Trophoblast cell (in vitro differentiated cells and primary cell): ENCODE measurements around the gene ATL2.

Experiments used
- DNase-seq, 2 donors: peaks; one replicate each; pipeline ENCODE4 v3.0.0-alpha.2; 2016
- H2AFZ ChIP-seq: 2 replicates; pipeline ENCODE4 v1.6.1; 2013; ENCODE audit warnings: low read length, moderate library complexity, mild to moderate bottlenecking; ENCODE audit not compliant: insufficient read depth, poor library complexity
- H2AK5ac ChIP-seq: 2 replicates; pipeline ENCODE4 v1.6.1; 2013; ENCODE audit warnings: mild to moderate bottlenecking, low read length
- H2BK120ac ChIP-seq: 2 replicates; pipeline ENCODE4 v1.6.1; 2013; ENCODE audit warnings: low read length, mild to moderate bottlenecking, moderate library complexity; ENCODE audit not compliant: insufficient read depth, poor library complexity
- H2BK12ac ChIP-seq: 2 replicates; pipeline ENCODE4 v1.6.1; 2013; ENCODE audit warnings: mild to moderate bottlenecking, low read length, moderate library complexity
- H2BK5ac ChIP-seq: 2 replicates; pipeline ENCODE4 v1.6.1; 2013; ENCODE audit warnings: low read length, low read depth, moderate library complexity, mild to moderate bottlenecking; ENCODE audit not compliant: poor library complexity
- H3K14ac ChIP-seq: 2 replicates; pipeline ENCODE4 v1.6.1; 2013; ENCODE audit warnings: mild to moderate bottlenecking, low read length
- H3K18ac ChIP-seq: 2 replicates; pipeline ENCODE4 v1.6.1; 2013; ENCODE audit warnings: mild to moderate bottlenecking, low read length
- H3K23ac ChIP-seq: 2 replicates; pipeline ENCODE4 v1.6.1; 2013; ENCODE audit warnings: low read length
- H3K27ac ChIP-seq: 2 replicates; pipeline ENCODE4 v1.5.1; 2013; ENCODE audit warnings: low read depth, mild to moderate bottlenecking, inconsistent platforms, low read length, moderate library complexity
- H3K27me3 ChIP-seq: 2 replicates; pipeline ENCODE4 v1.6.1; 2013; ENCODE audit warnings: inconsistent platforms, mild to moderate bottlenecking, low read length, moderate library complexity; ENCODE audit not compliant: insufficient read depth
- H3K36me3 ChIP-seq, 2 experiments: 1 replicate in 1 of 2; 2 replicates in 1 of 2; pipeline ENCODE4 v1.6.1; 2013; ENCODE audit warnings: low read length in 2 of 2, mild to moderate bottlenecking in 2 of 2, moderate library complexity in 1 of 2; ENCODE audit not compliant: insufficient read depth in 2 of 2, control insufficient read depth in 1 of 2
- H3K4ac ChIP-seq: 2 replicates; pipeline ENCODE4 v1.6.1; 2013; ENCODE audit warnings: low read depth, mild to moderate bottlenecking, low read length, moderate library complexity
- H3K4me1 ChIP-seq, 2 experiments: 1 replicate in 1 of 2; 2 replicates in 1 of 2; pipeline ENCODE4 v1.6.1; 2013; ENCODE audit warnings: low read length in 2 of 2, mild to moderate bottlenecking in 2 of 2, moderate library complexity in 1 of 2; ENCODE audit not compliant: insufficient read depth in 2 of 2, control insufficient read depth in 1 of 2
- H3K4me2 ChIP-seq: 2 replicates; pipeline ENCODE4 v1.6.1; 2013; ENCODE audit warnings: inconsistent platforms, mild to moderate bottlenecking, low read length, moderate library complexity
- H3K4me3 ChIP-seq: 2 replicates; pipeline ENCODE4 v1.5.1; 2013; ENCODE audit warnings: mild to moderate bottlenecking, low read depth, low read length, inconsistent platforms
- H3K79me1 ChIP-seq: one replicate; pipeline ENCODE4 v1.6.1; 2013; ENCODE audit warnings: low read length
- H3K79me2 ChIP-seq: 2 replicates; pipeline ENCODE4 v1.6.1; 2013; ENCODE audit warnings: low read length, mild to moderate bottlenecking; ENCODE audit not compliant: control insufficient read depth, insufficient read depth, poor library complexity
- H3K9ac ChIP-seq: 2 replicates; pipeline ENCODE4 v1.6.1; 2013; ENCODE audit warnings: mild to moderate bottlenecking, low read length
- H3K9me3 ChIP-seq: 2 replicates; pipeline ENCODE4 v1.6.1; 2013; ENCODE audit warnings: low read depth, mild to moderate bottlenecking, control low read depth, inconsistent platforms, low read length; ENCODE audit not compliant: insufficient read depth
- H4K12ac ChIP-seq: 2 replicates; pipeline ENCODE4 v1.6.1; 2013; ENCODE audit warnings: low read depth, mild to moderate bottlenecking, low read length, moderate library complexity
- H4K8ac ChIP-seq: 2 replicates; pipeline ENCODE4 v1.6.1; 2013; ENCODE audit warnings: low read depth, mild to moderate bottlenecking, low read length, moderate library complexity
- H4K91ac ChIP-seq: one replicate; pipeline ENCODE4 v1.6.1; 2013; ENCODE audit warnings: low read depth, mild to moderate bottlenecking, low read length, moderate library complexity
- WGBS: extraction: QIAGEN DNeasy Blood & Tissue Kit; methylation state at CpG from one replicate; pipeline ENCODE4 v1.1.7; 2013; ENCODE audit warnings: missing lambda C conversion rate; ENCODE audit not compliant: insufficient read length, insufficient coverage; ENCODE audit errors: extremely low coverage; 5-methylcytosine and 5-hydroxymethylcytosine counted together

ATL2 gene

GRCh38 chr2:38263293-38263692, 113.8 kb downstream of the ATL2 start:
- no peak overlapping the region for H2BK5ac ChIP-seq
- no peak overlapping the region for H4K91ac ChIP-seq
- no peak overlapping the region for H3K4ac ChIP-seq
- H3K79me1 ChIP-seq = no peaks in the 10 kb centered on the region
- no CpG with 5 or more reads among the region's 6 CpGs for WGBS
- H3K9me3 ChIP-seq = peaks cover 3% of the 10 kb centered on the region
- no peak for DNase-seq
- no peaks in the 10 kb centered on the region for H3K4me1 ChIP-seq
- H3K79me2 ChIP-seq = no peaks in the 10 kb centered on the region
- H2BK12ac ChIP-seq = no peak overlapping the region
- no peak overlapping the region for H3K4me3 ChIP-seq
- H3K27ac ChIP-seq = no peak overlapping the region
- no peak overlapping the region for H3K9ac ChIP-seq
- H3K4me2 ChIP-seq = no peak overlapping the region
- no peak overlapping the region for H4K12ac ChIP-seq
- H3K14ac ChIP-seq = no peak overlapping the region
- H3K36me3 ChIP-seq = no peaks in the 10 kb centered on the region
- no peak overlapping the region for H2AFZ ChIP-seq
- no peak overlapping the region for H4K8ac ChIP-seq
- no peak overlapping the region for H3K18ac ChIP-seq
- no peak overlapping the region for H2AK5ac ChIP-seq
- no peak overlapping the region for H3K23ac ChIP-seq
- H2BK120ac ChIP-seq = no peak overlapping the region
- H3K27me3 ChIP-seq = no peaks in the 10 kb centered on the region

- Histone ChIP-seq H3K36me3 (no peaks in the 10 kb centered on the region), H2BK12ac (no peak overlapping the region), H4K12ac (no peak overlapping the region), H2BK120ac (no peak overlapping the region), H3K4me3 (no peak overlapping the region), H4K8ac (no peak overlapping the region), H2AK5ac (no peak overlapping the region), H3K79me2 (no peaks in the 10 kb centered on the region), H3K27ac (no peak overlapping the region), H3K4me1 (no peaks in the 10 kb centered on the region), H3K18ac (no peak overlapping the region), H3K79me1 (no peaks in the 10 kb centered on the region), H2BK5ac (no peak overlapping the region), H3K9ac (no peak overlapping the region), H3K27me3 (no peaks in the 10 kb centered on the region), H3K4ac (no peak overlapping the region), H3K4me2 (no peak overlapping the region), H2AFZ (no peak overlapping the region), H3K23ac (no peak overlapping the region), H4K91ac (no peak overlapping the region), H3K14ac (no peak overlapping the region), H3K9me3 (peaks cover 1% of the 10 kb centered on the region)
- DNase-seq = no peak
- no CpG with 5 or more reads among the region's 14 CpGs for WGBS
Observed at GRCh38 chr2:38262069-38262871, 114.8 kb downstream of the ATL2 start.

- H4K12ac ChIP-seq = peak overlapping the region; percentile 19
- no peak for DNase-seq
- H4K8ac ChIP-seq = no peak overlapping the region
- no peak overlapping the region for H3K4me2 ChIP-seq
- H3K79me2 ChIP-seq = no peaks in the 10 kb centered on the region
- no peaks in the 10 kb centered on the region for H3K9me3 ChIP-seq
- H2BK120ac ChIP-seq = no peak overlapping the region
- no peaks in the 10 kb centered on the region for H3K79me1 ChIP-seq
- no peak overlapping the region for H3K27ac ChIP-seq
- peak overlapping the region; percentile 30 for H2AFZ ChIP-seq
- H3K23ac ChIP-seq = no peak overlapping the region
- H3K14ac ChIP-seq = no peak overlapping the region
- no CpG with 5 or more reads among the region's 10 CpGs for WGBS
- H3K4me1 ChIP-seq = no peaks in the 10 kb centered on the region
- H3K9ac ChIP-seq = no peak overlapping the region
- H2BK5ac ChIP-seq = no peak overlapping the region
- no peak overlapping the region for H2AK5ac ChIP-seq
- H3K4ac ChIP-seq = no peak overlapping the region
- H3K27me3 ChIP-seq = no peaks in the 10 kb centered on the region
- H2BK12ac ChIP-seq = no peak overlapping the region
- H3K36me3 ChIP-seq = no peaks in the 10 kb centered on the region
- no peak overlapping the region for H3K18ac ChIP-seq
- no peak overlapping the region for H4K91ac ChIP-seq
- H3K4me3 ChIP-seq = no peak overlapping the region
Observed at GRCh38 chr2:38261569-38262068, 115.5 kb downstream of the ATL2 start.

- H3K27ac ChIP-seq = no peak overlapping the region
- H4K8ac ChIP-seq = no peak overlapping the region
- no peaks in the 10 kb centered on the region for H3K4me1 ChIP-seq
- H3K4me3 ChIP-seq = no peak overlapping the region
- no peak overlapping the region for H3K4me2 ChIP-seq
- H2AFZ ChIP-seq = peak overlapping the region; percentile 30
- no peak overlapping the region for H3K18ac ChIP-seq
- no peak overlapping the region for H3K4ac ChIP-seq
- WGBS = no CpG with 5 or more reads among the region's 2 CpGs
- H3K23ac ChIP-seq = no peak overlapping the region
- no peak for DNase-seq
- H3K79me2 ChIP-seq = no peaks in the 10 kb centered on the region
- no peaks in the 10 kb centered on the region for H3K36me3 ChIP-seq
- H2BK12ac ChIP-seq = no peak overlapping the region
- H3K9ac ChIP-seq = no peak overlapping the region
- H2BK120ac ChIP-seq = no peak overlapping the region
- H3K79me1 ChIP-seq = no peaks in the 10 kb centered on the region
- H2BK5ac ChIP-seq = no peak overlapping the region
- no peaks in the 10 kb centered on the region for H3K9me3 ChIP-seq
- H4K91ac ChIP-seq = no peak overlapping the region
- no peak overlapping the region for H2AK5ac ChIP-seq
- no peak overlapping the region for H3K14ac ChIP-seq
- no peak overlapping the region for H4K12ac ChIP-seq
- no peaks in the 10 kb centered on the region for H3K27me3 ChIP-seq
Observed at GRCh38 chr2:38260972-38261371, 116.1 kb downstream of the ATL2 start.
